DMS 273 treated with DMSO at 0.1 percent for 48 hours (cell line): Measurements from ENCODE around the gene PCP2.

Experiments
- DNase-seq: peaks from one replicate; lab custom pipeline; 2025; lab: John Stamatoyannopoulos, UW

The PCP2 gene

GRCh38 chr19:7638802-7639465, 5.4 kb upstream of the PCP2 start:
- peak; percentile 78 for DNase-seq

GRCh38 chr19:7637374-7638256, 4.1 kb upstream of the PCP2 start:
- DNase-seq: no peak

- no peak for DNase-seq
These were observed 3.3 kb upstream of the PCP2 start, which contains the start of gene STXBP2 for GRCh38 chr19:7636691-7637373. Gene STXBP2, plus strand, starts transcription at chr19:7637110. Its CDS starts 40 bp downstream, at chr19:7637150.

- DNase-seq: no peak
These were observed 2.8 kb upstream of the PCP2 start for GRCh38 chr19:7636317-7636690.

- no peak for DNase-seq
These were observed 2.2 kb upstream of the PCP2 start for GRCh38 chr19:7635670-7636069.

- no peak for DNase-seq
These were observed 947 bp downstream of the PCP2 start for GRCh38 chr19:7632340-7633203.

GRCh38 chr19:7631577-7631976, 1.9 kb downstream of the PCP2 start:
- no peak for DNase-seq

GRCh38 chr19:7629347-7630054, 4.0 kb downstream of the PCP2 start, which contains the start of the genes PET100 and XAB2:
Gene PET100, plus strand, starts transcription at chr19:7629793. Its CDS starts 41 bp downstream, at chr19:7629834.
Gene XAB2, minus strand, starts transcription at chr19:7629545. Its CDS starts 18 bp downstream, at chr19:7629527.
- DNase-seq: peak; percentile 98

- no peak for DNase-seq
These were observed 4.8 kb downstream of the PCP2 start for GRCh38 chr19:7628589-7629311.

GRCh38 chr19:7627166-7627565, 6.4 kb downstream of the PCP2 start:
- no peak for DNase-seq

GRCh38 chr19:7625763-7626372, 7.7 kb downstream of the PCP2 start:
- DNase-seq: no peak

- DNase-seq: no peak
These were observed 8.7 kb downstream of the PCP2 start for GRCh38 chr19:7624810-7625209.

- no peak for DNase-seq
These were observed 9.6 kb downstream of the PCP2 start for GRCh38 chr19:7623725-7624603.

- no peak for DNase-seq
These were observed 10.4 kb downstream of the PCP2 start for GRCh38 chr19:7622933-7623685.

GRCh38 chr19:7620442-7621412, 12.8 kb downstream of the PCP2 start:
- no peak for DNase-seq

- DNase-seq: no peak
These were observed 13.7 kb downstream of the PCP2 start for GRCh38 chr19:7619671-7620441.
